Thyroid gland (tissue), 4 donors: Measurements from ENCODE around the gene SP5.

Experiments
- POLR2A ChIP-seq, 2 donors: fragments of 450-650 bp; IDR thresholded peaks; one replicate each; pipeline ENCODE4 v1.6.1; 2017; ENCODE audit warnings: antibody characterized with exemption in 2 of 2, mild to moderate bottlenecking in 2 of 2, moderate library complexity in 1 of 2
- TF ChIP-seq, protein P1 (sequence below), 6 experiments: fragments of 200-600 bp in 3 of 6; fragments of 450-650 bp in 3 of 6; sonication (generic) in 3 of 6; IDR thresholded peaks; one replicate each; pipeline ENCODE4 v1.5.1; 2016 to 2019; ENCODE audit warnings: antibody characterized with exemption in 6 of 6, mild to moderate bottlenecking in 2 of 6, inconsistent platforms in 1 of 6, moderate library complexity in 1 of 6

DNA sequence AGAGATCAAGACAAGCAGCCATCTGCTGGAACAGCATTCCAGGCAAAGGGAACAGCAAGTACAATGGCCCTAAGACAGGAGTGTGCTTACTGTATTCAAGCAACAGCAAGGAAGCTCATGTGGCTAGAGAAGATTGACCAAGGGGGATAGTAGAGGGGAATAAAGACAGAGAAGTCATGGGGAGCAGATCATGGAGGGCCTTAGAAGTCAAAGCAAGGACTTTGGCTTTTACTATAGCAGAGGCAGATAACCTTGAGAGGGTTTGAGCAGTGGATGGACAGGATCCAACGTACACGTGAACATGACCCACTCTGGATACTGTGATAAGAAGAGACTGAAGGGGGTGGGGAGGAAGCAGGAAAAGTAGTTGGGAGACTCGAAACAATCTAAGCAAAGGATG is 26.9 kb downstream of the SP5 start:
- TF ChIP-seq, protein P1, sequence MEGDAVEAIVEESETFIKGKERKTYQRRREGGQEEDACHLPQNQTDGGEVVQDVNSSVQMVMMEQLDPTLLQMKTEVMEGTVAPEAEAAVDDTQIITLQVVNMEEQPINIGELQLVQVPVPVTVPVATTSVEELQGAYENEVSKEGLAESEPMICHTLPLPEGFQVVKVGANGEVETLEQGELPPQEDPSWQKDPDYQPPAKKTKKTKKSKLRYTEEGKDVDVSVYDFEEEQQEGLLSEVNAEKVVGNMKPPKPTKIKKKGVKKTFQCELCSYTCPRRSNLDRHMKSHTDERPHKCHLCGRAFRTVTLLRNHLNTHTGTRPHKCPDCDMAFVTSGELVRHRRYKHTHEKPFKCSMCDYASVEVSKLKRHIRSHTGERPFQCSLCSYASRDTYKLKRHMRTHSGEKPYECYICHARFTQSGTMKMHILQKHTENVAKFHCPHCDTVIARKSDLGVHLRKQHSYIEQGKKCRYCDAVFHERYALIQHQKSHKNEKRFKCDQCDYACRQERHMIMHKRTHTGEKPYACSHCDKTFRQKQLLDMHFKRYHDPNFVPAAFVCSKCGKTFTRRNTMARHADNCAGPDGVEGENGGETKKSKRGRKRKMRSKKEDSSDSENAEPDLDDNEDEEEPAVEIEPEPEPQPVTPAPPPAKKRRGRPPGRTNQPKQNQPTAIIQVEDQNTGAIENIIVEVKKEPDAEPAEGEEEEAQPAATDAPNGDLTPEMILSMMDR (IDR thresholded peaks at IDR 0.05) = no peak
- no peak for TF ChIP-seq POLR2A (IDR thresholded peaks at IDR 0.05)
